ENCODE measurements around the gene ARHGAP24.

DNA sequence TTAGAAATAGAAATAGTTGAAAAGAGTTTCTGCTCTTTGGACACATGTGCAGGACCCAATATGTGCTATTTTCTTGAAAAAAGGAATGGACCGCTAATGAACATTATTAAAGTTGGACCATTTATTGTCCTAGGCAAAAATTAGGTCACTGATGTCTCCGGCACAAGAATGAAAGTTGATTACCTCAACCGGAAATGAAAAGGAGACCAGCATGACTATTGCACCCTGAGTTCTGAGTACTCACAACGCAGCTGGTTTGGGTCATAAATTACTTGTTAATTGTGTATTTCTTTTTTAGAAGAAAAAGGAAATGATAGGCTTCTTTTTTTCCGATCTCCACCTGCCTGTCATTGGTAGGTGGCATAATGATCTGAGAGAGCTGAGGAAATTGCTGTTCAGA, 232.7 kb downstream of the ARHGAP24 start:
- TF ChIP-seq, protein P1, sequence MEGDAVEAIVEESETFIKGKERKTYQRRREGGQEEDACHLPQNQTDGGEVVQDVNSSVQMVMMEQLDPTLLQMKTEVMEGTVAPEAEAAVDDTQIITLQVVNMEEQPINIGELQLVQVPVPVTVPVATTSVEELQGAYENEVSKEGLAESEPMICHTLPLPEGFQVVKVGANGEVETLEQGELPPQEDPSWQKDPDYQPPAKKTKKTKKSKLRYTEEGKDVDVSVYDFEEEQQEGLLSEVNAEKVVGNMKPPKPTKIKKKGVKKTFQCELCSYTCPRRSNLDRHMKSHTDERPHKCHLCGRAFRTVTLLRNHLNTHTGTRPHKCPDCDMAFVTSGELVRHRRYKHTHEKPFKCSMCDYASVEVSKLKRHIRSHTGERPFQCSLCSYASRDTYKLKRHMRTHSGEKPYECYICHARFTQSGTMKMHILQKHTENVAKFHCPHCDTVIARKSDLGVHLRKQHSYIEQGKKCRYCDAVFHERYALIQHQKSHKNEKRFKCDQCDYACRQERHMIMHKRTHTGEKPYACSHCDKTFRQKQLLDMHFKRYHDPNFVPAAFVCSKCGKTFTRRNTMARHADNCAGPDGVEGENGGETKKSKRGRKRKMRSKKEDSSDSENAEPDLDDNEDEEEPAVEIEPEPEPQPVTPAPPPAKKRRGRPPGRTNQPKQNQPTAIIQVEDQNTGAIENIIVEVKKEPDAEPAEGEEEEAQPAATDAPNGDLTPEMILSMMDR (IDR thresholded peaks at IDR 0.05; ENCODE audit: insufficient read depth, low read length, poor library complexity, severe bottlenecking) = no peak
- no peak for TF ChIP-seq EZH2phosphoT487 (conservative IDR thresholded peaks at IDR 0.05; ENCODE audit: low read length)
